ENCODE data around the gene NRSN1.
"Not testable (repeated sequence)": the region's sequence is repeated elsewhere in the genome, so short reads cannot be mapped to it uniquely, and the experiment has no call there.

Gene NRSN1

GRCh38 chr6:24140591-24140990 lies 14.6 kb downstream of the NRSN1 start:
- no peak for DNase-seq (ENCODE audit: low read depth in 2 of 2, low spot score in 1 of 2)

GRCh38 chr6:24142733-24143132 lies 16.7 kb downstream of the NRSN1 start:
- not testable (repeated sequence) for DNase-seq (ENCODE audit: low read depth in 2 of 2, low spot score in 1 of 2)

- DNase-seq (ENCODE audit: low read depth in 2 of 2, low spot score in 1 of 2), result no peak
Observed at GRCh38 chr6:24145690-24146131, 19.7 kb downstream of the NRSN1 start.

- DNase-seq (ENCODE audit: low read depth in 2 of 2, low spot score in 1 of 2), result no peak
Observed at GRCh38 chr6:24146871-24147270, 20.9 kb downstream of the NRSN1 start.

- no peak for DNase-seq (ENCODE audit: low read depth in 2 of 2, low spot score in 1 of 2)
Observed at GRCh38 chr6:24147511-24148153, 21.6 kb downstream of the NRSN1 start.

- no peak for DNase-seq (ENCODE audit: low read depth in 2 of 2, low spot score in 1 of 2)
Observed at GRCh38 chr6:24148154-24148570, 22.1 kb downstream of the NRSN1 start.

GRCh38 chr6:24148684-24149083 lies 22.7 kb downstream of the NRSN1 start:
- no peak for DNase-seq (ENCODE audit: low read depth in 2 of 2, low spot score in 1 of 2)

GRCh38 chr6:24149296-24149695 lies 23.3 kb downstream of the NRSN1 start:
- DNase-seq (ENCODE audit: low read depth in 2 of 2, low spot score in 1 of 2), result no peak

GRCh38 chr6:24149836-24150235 lies 23.8 kb downstream of the NRSN1 start:
- DNase-seq (ENCODE audit: low read depth in 2 of 2, low spot score in 1 of 2), result no peak

GRCh38 chr6:24152014-24152413 lies 26.0 kb downstream of the NRSN1 start:
- no peak for DNase-seq (ENCODE audit: low read depth in 2 of 2, low spot score in 1 of 2)

- no peak for DNase-seq (ENCODE audit: low read depth in 2 of 2, low spot score in 1 of 2)
Observed at GRCh38 chr6:24154121-24154520, 28.1 kb downstream of the NRSN1 start.

- no peak for DNase-seq (ENCODE audit: low read depth in 2 of 2, low spot score in 1 of 2)
Observed at GRCh38 chr6:24157886-24158285, 31.9 kb downstream of the NRSN1 start.

GRCh38 chr6:24183584-24183983 lies 57.6 kb downstream of the NRSN1 start:
- no peak for DNase-seq (ENCODE audit: low read depth in 2 of 2, low spot score in 1 of 2)

- DNase-seq (ENCODE audit: low read depth in 2 of 2, low spot score in 1 of 2), result no peak
Observed at GRCh38 chr6:24186349-24186748, 60.3 kb downstream of the NRSN1 start.

GRCh38 chr6:24187965-24188577 lies 62.1 kb downstream of the NRSN1 start:
- DNase-seq (ENCODE audit: low read depth in 2 of 2, low spot score in 1 of 2), result no peak

- no peak for DNase-seq (ENCODE audit: low read depth in 2 of 2, low spot score in 1 of 2)
Observed at GRCh38 chr6:24188578-24189080, 62.6 kb downstream of the NRSN1 start.

GRCh38 chr6:24191346-24191745 lies 65.3 kb downstream of the NRSN1 start:
- DNase-seq (ENCODE audit: low read depth in 2 of 2, low spot score in 1 of 2), result no peak

- no peak for DNase-seq (ENCODE audit: low read depth in 2 of 2, low spot score in 1 of 2)
Observed at GRCh38 chr6:24193364-24193763, 67.3 kb downstream of the NRSN1 start.

- no peak for DNase-seq (ENCODE audit: low read depth in 2 of 2, low spot score in 1 of 2)
Observed at GRCh38 chr6:24194978-24195700, 69.1 kb downstream of the NRSN1 start.

- no peak for DNase-seq (ENCODE audit: low read depth in 2 of 2, low spot score in 1 of 2)
Observed at GRCh38 chr6:24195836-24196597, 70.0 kb downstream of the NRSN1 start.
